AG08395 (cell line): ENCODE measurements around the gene LMF2.

Experiments
- DNase-seq: peaks from one replicate; pipeline ENCODE4 v3.0.0; 2012; ENCODE audit warnings: mixed read lengths, low spot score

LMF2 gene

GRCh38 chr22:50465066-50465930 lies 42.2 kb downstream of the LMF2 start:
- no peak for DNase-seq

GRCh38 chr22:50464451-50464850 lies 43.1 kb downstream of the LMF2 start:
- no peak for DNase-seq

- DNase-seq, result no peak
Observed at GRCh38 chr22:50463188-50463900, 44.2 kb downstream of the LMF2 start.

- no peak for DNase-seq
Observed at GRCh38 chr22:50461979-50462540, 45.4 kb downstream of the LMF2 start.

- DNase-seq, result no peak
Observed at GRCh38 chr22:50461536-50461935, 46.0 kb downstream of the LMF2 start.

GRCh38 chr22:50460938-50461337 lies 46.6 kb downstream of the LMF2 start:
- no peak for DNase-seq

GRCh38 chr22:50459496-50460140 lies 47.9 kb downstream of the LMF2 start:
- DNase-seq, result no peak

GRCh38 chr22:50459016-50459415 lies 48.5 kb downstream of the LMF2 start:
- no peak for DNase-seq

- DNase-seq, result no peak
Observed at GRCh38 chr22:50456466-50457234, 50.9 kb downstream of the LMF2 start.

GRCh38 chr22:50456026-50456425 lies 51.5 kb downstream of the LMF2 start:
- no peak for DNase-seq

- DNase-seq, result no peak
Observed at GRCh38 chr22:50455201-50455600, 52.3 kb downstream of the LMF2 start.

- no peak for DNase-seq
Observed at GRCh38 chr22:50454556-50455075, 52.9 kb downstream of the LMF2 start.
